ENCODE data around the gene VPS37D. TPM values are rescaled to one million over a fixed set of nuclear protein-coding genes. Genes with fewer than 3 reads are reported as not detected.

Gene VPS37D
- total RNA-seq, 1 donor from 2014 or later = 2.4 TPM

- TF ChIP-seq CTCF (IDR thresholded peaks at IDR 0.05; ENCODE audit: insufficient read depth, low read length, severe bottlenecking) = no peak
- no peak for FAIRE-seq
- Histone ChIP-seq H3K36me3 (ENCODE audit: control insufficient read depth, insufficient read depth, low read length) (no peaks in the 10 kb centered on the region), H3K27me3 (ENCODE audit: control insufficient read depth, insufficient read depth, low read length) (no peaks in the 10 kb centered on the region), H3K4me3 (ENCODE audit: low read depth, low read length) (no peak overlapping the region)
- DNase-seq (ENCODE audit: low read depth) = no peak
These were observed 24.8 kb upstream of the VPS37D start for GRCh38 chr7:73642834-73643233.

- Histone ChIP-seq H3K4me3 (ENCODE audit: low read depth, low read length) (no peak overlapping the region), H3K27me3 (ENCODE audit: control insufficient read depth, insufficient read depth, low read length) (peaks cover 5% of the 10 kb centered on the region), H3K36me3 (ENCODE audit: control insufficient read depth, insufficient read depth, low read length) (no peaks in the 10 kb centered on the region)
- no peak for DNase-seq (ENCODE audit: low read depth)
- no peak for TF ChIP-seq CTCF (IDR thresholded peaks at IDR 0.05; ENCODE audit: insufficient read depth, low read length, severe bottlenecking)
- FAIRE-seq = no peak
These were observed 22.8 kb upstream of the VPS37D start for GRCh38 chr7:73644688-73645286.

- FAIRE-seq = no peak
These were observed 21.9 kb upstream of the VPS37D start for GRCh38 chr7:73645643-73646174.

GRCh38 chr7:73646785-73647724 is 20.6 kb upstream of the VPS37D start:
- H3K27me3 ChIP-seq (ENCODE audit: control insufficient read depth, insufficient read depth, low read length) = peaks cover 10% of the 10 kb centered on the region
- no peak overlapping the region for H3K4me3 ChIP-seq (ENCODE audit: low read depth, low read length)

More at GRCh38 chr7:73645643-73646174, 21.9 kb upstream of the VPS37D start:
- DNase-seq (ENCODE audit: low read depth) = peak; percentile 20
- Histone ChIP-seq H3K36me3 (ENCODE audit: control insufficient read depth, insufficient read depth, low read length) (no peaks in the 10 kb centered on the region), H3K27me3 (ENCODE audit: control insufficient read depth, insufficient read depth, low read length) (peaks cover 7% of the 10 kb centered on the region), H3K4me3 (ENCODE audit: low read depth, low read length) (no peak overlapping the region)
- TF ChIP-seq CTCF (IDR thresholded peaks at IDR 0.05; ENCODE audit: insufficient read depth, low read length, severe bottlenecking) = no peak

More at GRCh38 chr7:73646785-73647724, 20.6 kb upstream of the VPS37D start:
- TF ChIP-seq CTCF (IDR thresholded peaks at IDR 0.05; ENCODE audit: insufficient read depth, low read length, severe bottlenecking) = no peak
- FAIRE-seq (no peak), DNase-seq (ENCODE audit: low read depth) (peak; percentile 9)
- H3K36me3 ChIP-seq (ENCODE audit: control insufficient read depth, insufficient read depth, low read length) = no peaks in the 10 kb centered on the region

All from bronchial epithelial cell (primary cell).